ENCODE measurements around the gene VPS11.

- TF ChIP-seq CTCF (IDR thresholded peaks at IDR 0.05; ENCODE audit: low read depth, low read length) (no peak), EZH2phosphoT487 (IDR thresholded peaks at IDR 0.05; ENCODE audit: low read depth) (no peak)
These were observed 32.8 kb upstream of the VPS11 start for GRCh38 chr11:119034813-119035212.

All from OCI-LY3 (cell line).